ENCODE results near the gene PDE5A. TPM values are rescaled to one million over a fixed set of nuclear protein-coding genes. Genes with fewer than 3 reads are reported as not detected.

PDE5A gene
- total and polyA plus RNA-seq, 2 donors (not counting 3 experiments of a cell fraction or from before 2014, with no cell fraction given), result 0.73 to 2.3 TPM

DNA sequence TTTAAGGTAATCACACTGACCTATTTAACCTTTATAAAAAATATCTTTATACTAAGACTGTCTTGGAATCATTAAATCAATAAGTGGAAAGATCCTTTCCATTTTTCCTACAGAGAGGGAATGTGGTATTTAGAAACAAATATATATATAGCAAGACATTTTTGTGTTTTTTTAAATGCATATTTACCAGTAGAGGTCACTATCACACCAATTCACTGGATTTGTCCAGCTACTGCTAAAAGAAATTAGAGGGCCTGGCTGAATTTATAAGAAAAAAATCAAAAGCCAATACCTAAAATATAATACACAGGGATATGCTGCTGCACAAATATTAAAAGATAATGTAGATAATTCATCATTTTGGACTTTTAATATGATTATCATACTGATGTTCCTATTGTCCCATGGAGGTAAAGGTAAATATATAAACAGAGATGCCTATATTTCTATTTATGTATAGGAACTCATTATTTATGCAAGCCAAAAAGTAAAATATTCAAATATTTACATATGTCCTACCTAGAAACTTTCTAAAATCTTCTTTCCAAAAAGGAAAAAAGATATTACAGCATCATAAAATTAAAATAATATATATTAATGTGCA is 69.5 kb downstream of the PDE5A start:
- Histone ChIP-seq H2AFZ (ENCODE audit: low read depth, low read length) (no peak overlapping the region), H3K27ac (ENCODE audit: insufficient read depth, low read depth, low read length) (no peak overlapping the region), H3K9me1 (replicated peaks; ENCODE audit: control insufficient read depth, extremely low read depth, insufficient read depth, low read length) (no peaks in the 10 kb centered on the region), H3K27me3 (ENCODE audit: control insufficient read depth in 2 of 2, insufficient read depth in 2 of 2, low read length in 2 of 2) (no peaks in the 10 kb centered on the region), H3K4me2 (ENCODE audit: insufficient read depth, low read length) (no peak overlapping the region), H3K79me2 (ENCODE audit: control insufficient read depth, insufficient read depth, low read length) (no peaks in the 10 kb centered on the region), H3K9me3 (replicated peaks; ENCODE audit: control insufficient read depth, insufficient read depth, low read length) (peaks cover 2% of the 10 kb centered on the region), H3K36me3 (ENCODE audit: control insufficient read depth in 2 of 2, extremely low read depth in 1 of 2, insufficient read depth in 2 of 2, low read length in 2 of 2) (no peaks in the 10 kb centered on the region), H3K9ac (replicated peaks; ENCODE audit: extremely low read depth, insufficient read depth, low read length) (no peak overlapping the region), H3K4me3 (replicated peaks in 1 of 3; ENCODE audit: insufficient read depth in 1 of 3, low read depth in 1 of 3, low read length in 3 of 3) (no peak overlapping the region), H3K4me1 (ENCODE audit: control insufficient read depth, extremely low read depth, insufficient read depth, low read length) (no peaks in the 10 kb centered on the region), H4K20me1 (replicated peaks; ENCODE audit: control insufficient read depth, extremely low read depth, insufficient read depth, low read length) (no peaks in the 10 kb centered on the region)
- ChIA-PET POLR2A (no interaction called here), CTCF (interaction anchor here (0.8 to 6.1 kb wide), 28 partner anchors 8 to 498 kb away, joined by 3 to 83 read pairs (median 4); partner anchors contain the start of gene PDE5A)
- intact Hi-C loops (cut with micrococcal nuclease), result loop anchor here (1.0 to 5.0 kb wide), 6 partner anchors 34 to 577 kb away; partner anchors contain the start of gene PDE5A
- no TSS peak for BruUV-seq (replicated peaks)
- peak; percentile 61 for DNase-seq (ENCODE audit: low read depth, low spot score)
- no peak for TF ChIP-seq GATA2 (IDR thresholded peaks at IDR 0.05; ENCODE audit: insufficient read depth, insufficient read length, low read depth, low read length)
- TF ChIP-seq, protein P1, sequence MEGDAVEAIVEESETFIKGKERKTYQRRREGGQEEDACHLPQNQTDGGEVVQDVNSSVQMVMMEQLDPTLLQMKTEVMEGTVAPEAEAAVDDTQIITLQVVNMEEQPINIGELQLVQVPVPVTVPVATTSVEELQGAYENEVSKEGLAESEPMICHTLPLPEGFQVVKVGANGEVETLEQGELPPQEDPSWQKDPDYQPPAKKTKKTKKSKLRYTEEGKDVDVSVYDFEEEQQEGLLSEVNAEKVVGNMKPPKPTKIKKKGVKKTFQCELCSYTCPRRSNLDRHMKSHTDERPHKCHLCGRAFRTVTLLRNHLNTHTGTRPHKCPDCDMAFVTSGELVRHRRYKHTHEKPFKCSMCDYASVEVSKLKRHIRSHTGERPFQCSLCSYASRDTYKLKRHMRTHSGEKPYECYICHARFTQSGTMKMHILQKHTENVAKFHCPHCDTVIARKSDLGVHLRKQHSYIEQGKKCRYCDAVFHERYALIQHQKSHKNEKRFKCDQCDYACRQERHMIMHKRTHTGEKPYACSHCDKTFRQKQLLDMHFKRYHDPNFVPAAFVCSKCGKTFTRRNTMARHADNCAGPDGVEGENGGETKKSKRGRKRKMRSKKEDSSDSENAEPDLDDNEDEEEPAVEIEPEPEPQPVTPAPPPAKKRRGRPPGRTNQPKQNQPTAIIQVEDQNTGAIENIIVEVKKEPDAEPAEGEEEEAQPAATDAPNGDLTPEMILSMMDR (IDR thresholded peaks at IDR 0.05; ENCODE audit: extremely low read depth in 1 of 2, insufficient read depth in 1 of 2, low read depth in 1 of 2, low read length in 2 of 2), result peak; percentile 10 to 17
- peak; percentile 70 for FAIRE-seq
- dilution Hi-C loops (cut with MboI; ENCODE audit: extremely low pct_ligation_motif_present, low sequenced_read_pairs), result no loop called here

GRCh38 chr4:119550857-119551532 is 77.6 kb downstream of the PDE5A start:
- H3K9me1 ChIP-seq (replicated peaks; ENCODE audit: control insufficient read depth, extremely low read depth, insufficient read depth, low read length), result no peaks in the 10 kb centered on the region
- H3K9me3 ChIP-seq (replicated peaks; ENCODE audit: control insufficient read depth, insufficient read depth, low read length), result no peaks in the 10 kb centered on the region
- H4K20me1 ChIP-seq (replicated peaks; ENCODE audit: control insufficient read depth, extremely low read depth, insufficient read depth, low read length), result no peaks in the 10 kb centered on the region
- no peaks in the 10 kb centered on the region for H3K27me3 ChIP-seq (ENCODE audit: control insufficient read depth in 2 of 2, insufficient read depth in 2 of 2, low read length in 2 of 2)
- H3K4me2 ChIP-seq (ENCODE audit: insufficient read depth, low read length), result no peak overlapping the region
- ChIA-PET CTCF (interaction anchor here (1.3 to 3.3 kb wide), 2 partner anchors 8 to 77 kb away, joined by 3 to 16 read pairs; partner anchors contain the start of gene PDE5A), POLR2A (no interaction called here)
- no TSS peak for BruUV-seq (replicated peaks)
- H3K9ac ChIP-seq (replicated peaks; ENCODE audit: extremely low read depth, insufficient read depth, low read length), result no peak overlapping the region
- no peak for FAIRE-seq
- TF ChIP-seq GATA2 (IDR thresholded peaks at IDR 0.05; ENCODE audit: insufficient read depth, insufficient read length, low read depth, low read length) (no peak), MAX (IDR thresholded peaks at IDR 0.05; ENCODE audit: insufficient read depth, insufficient read length) (no peak), POLR2A (IDR thresholded peaks at IDR 0.05; ENCODE audit: low read depth, low read length) (no peak), MYC (IDR thresholded peaks at IDR 0.05; ENCODE audit: low read depth, low read length) (no peak), FOS (IDR thresholded peaks at IDR 0.05; ENCODE audit: borderline replicate concordance, insufficient read depth, low read length) (no peak), POLR2AphosphoS5 (IDR thresholded peaks at IDR 0.05; ENCODE audit: insufficient read depth, low read depth, low read length) (no peak), EZH2 (IDR thresholded peaks at IDR 0.05; ENCODE audit: borderline replicate concordance, low read depth, low read length, severe bottlenecking) (no peak), JUN (IDR thresholded peaks at IDR 0.05; ENCODE audit: borderline replicate concordance, insufficient read depth, insufficient read length, low read depth) (no peak)
- TF ChIP-seq, protein P1 (IDR thresholded peaks at IDR 0.05; ENCODE audit: extremely low read depth in 1 of 2, insufficient read depth in 1 of 2, low read depth in 1 of 2, low read length in 2 of 2), result no peak
- no peaks in the 10 kb centered on the region for H3K36me3 ChIP-seq (ENCODE audit: control insufficient read depth in 2 of 2, extremely low read depth in 1 of 2, insufficient read depth in 2 of 2, low read length in 2 of 2)
- no peak overlapping the region for H3K27ac ChIP-seq (ENCODE audit: insufficient read depth, low read depth, low read length)
- dilution Hi-C loops (cut with MboI; ENCODE audit: extremely low pct_ligation_motif_present, low sequenced_read_pairs), result no loop called here
- no peak overlapping the region for H3K4me3 ChIP-seq (replicated peaks in 1 of 3; ENCODE audit: insufficient read depth in 1 of 3, low read depth in 1 of 3, low read length in 3 of 3)
- H3K4me1 ChIP-seq (ENCODE audit: control insufficient read depth, extremely low read depth, insufficient read depth, low read length), result no peaks in the 10 kb centered on the region
- H2AFZ ChIP-seq (ENCODE audit: low read depth, low read length), result no peak overlapping the region
- no peaks in the 10 kb centered on the region for H3K79me2 ChIP-seq (ENCODE audit: control insufficient read depth, insufficient read depth, low read length)
- DNase-seq (ENCODE audit: low read depth, low spot score), result no peak
- intact Hi-C loops (cut with micrococcal nuclease), result no loop called here
